B cell (primary cell): ENCODE measurements around the gene STK4.
A peak's percentile ranks its signal among the peaks of the same experiment; 100 is the strongest.

Experiments
- EZH2 ChIP-seq: IDR thresholded peaks from 2 replicates; pipeline ENCODE4 v1.6.1; 2012; ENCODE audit warnings: borderline replicate concordance, low read depth, mild to moderate bottlenecking, moderate library complexity, low read length; ENCODE audit not compliant: insufficient read depth, poor library complexity, severe bottlenecking
- TF ChIP-seq, protein P1 (sequence below): fragments of 200-600 bp; IDR thresholded peaks from one replicate; pipeline ENCODE4 v1.8.0; 2022; ENCODE audit warnings: antibody characterized with exemption, mild to moderate bottlenecking

DNA sequence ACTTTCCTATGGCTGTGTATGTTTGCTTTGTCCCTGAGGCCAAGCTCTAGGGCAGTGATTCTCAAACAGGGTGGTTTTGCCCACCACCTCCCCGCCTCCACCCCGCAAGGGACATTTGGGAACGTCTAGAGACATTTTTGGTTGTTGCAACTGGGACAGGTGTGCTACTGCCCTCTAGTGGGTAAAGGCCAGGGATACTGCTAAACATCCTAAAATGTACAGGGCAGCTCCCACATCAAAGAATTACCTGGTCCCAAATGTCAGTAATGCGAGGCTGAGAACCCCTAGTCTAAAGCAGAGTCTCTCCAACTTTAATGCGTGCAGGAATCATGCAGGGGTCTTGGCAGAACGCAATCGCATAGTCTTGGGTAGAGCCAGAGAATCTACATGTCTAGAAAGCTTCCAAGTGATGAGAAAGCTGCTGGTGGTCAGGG lies 129.5 kb downstream of the STK4 start:
- TF ChIP-seq, protein P1, sequence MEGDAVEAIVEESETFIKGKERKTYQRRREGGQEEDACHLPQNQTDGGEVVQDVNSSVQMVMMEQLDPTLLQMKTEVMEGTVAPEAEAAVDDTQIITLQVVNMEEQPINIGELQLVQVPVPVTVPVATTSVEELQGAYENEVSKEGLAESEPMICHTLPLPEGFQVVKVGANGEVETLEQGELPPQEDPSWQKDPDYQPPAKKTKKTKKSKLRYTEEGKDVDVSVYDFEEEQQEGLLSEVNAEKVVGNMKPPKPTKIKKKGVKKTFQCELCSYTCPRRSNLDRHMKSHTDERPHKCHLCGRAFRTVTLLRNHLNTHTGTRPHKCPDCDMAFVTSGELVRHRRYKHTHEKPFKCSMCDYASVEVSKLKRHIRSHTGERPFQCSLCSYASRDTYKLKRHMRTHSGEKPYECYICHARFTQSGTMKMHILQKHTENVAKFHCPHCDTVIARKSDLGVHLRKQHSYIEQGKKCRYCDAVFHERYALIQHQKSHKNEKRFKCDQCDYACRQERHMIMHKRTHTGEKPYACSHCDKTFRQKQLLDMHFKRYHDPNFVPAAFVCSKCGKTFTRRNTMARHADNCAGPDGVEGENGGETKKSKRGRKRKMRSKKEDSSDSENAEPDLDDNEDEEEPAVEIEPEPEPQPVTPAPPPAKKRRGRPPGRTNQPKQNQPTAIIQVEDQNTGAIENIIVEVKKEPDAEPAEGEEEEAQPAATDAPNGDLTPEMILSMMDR: peak; percentile 85
- TF ChIP-seq EZH2: no peak
